ENCODE results near the gene SLITRK1.
A peak's percentile ranks its signal among the peaks of the same experiment; 100 is the strongest.

The SLITRK1 gene

GRCh38 chr13:83881917-83882605 is at the start of gene SLITRK1:
Gene SLITRK1, minus strand, starts transcription at chr13:83882474. Its CDS starts 967 bp downstream, at chr13:83881507.
- DNase-seq, result peak; percentile 12 to 13
- no peak for TF ChIP-seq GATA1 (IDR thresholded peaks at IDR 0.05; ENCODE audit: low read depth, low read length)
- TF ChIP-seq POLR2A (IDR thresholded peaks at IDR 0.05; ENCODE audit: low read length), result no peak

GRCh38 chr13:83929157-83929556 is 46.9 kb upstream of the SLITRK1 start:
- DNase-seq, result no peak
- no peak for TF ChIP-seq GATA1 (IDR thresholded peaks at IDR 0.05; ENCODE audit: low read depth, low read length)

DNA sequence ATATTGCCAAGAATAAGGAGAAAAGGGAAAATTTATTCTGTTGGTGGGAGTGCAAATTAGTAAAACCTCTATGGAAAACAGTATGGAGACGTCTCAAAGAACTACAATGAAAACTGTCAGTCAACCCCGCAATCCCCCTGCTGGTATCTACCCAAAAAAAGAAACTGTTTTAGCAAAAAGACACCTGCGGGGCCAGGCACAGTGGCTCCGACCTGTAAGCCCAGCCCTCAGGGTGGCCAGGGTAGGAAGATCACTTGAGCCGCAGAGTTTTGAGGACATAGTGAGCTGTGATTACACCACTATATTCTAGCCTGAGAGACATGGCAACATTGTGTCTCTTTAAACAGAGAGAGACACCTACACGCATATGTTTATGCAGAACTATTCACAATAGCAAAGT is 37.5 kb upstream of the SLITRK1 start:
- no peak for DNase-seq
- TF ChIP-seq GATA1 (IDR thresholded peaks at IDR 0.05; ENCODE audit: low read depth, low read length) (no peak), POLR2A (IDR thresholded peaks at IDR 0.05; ENCODE audit: low read length) (no peak)

- no peak for DNase-seq
- no peak for TF ChIP-seq GATA1 (IDR thresholded peaks at IDR 0.05; ENCODE audit: low read depth, low read length)
- TF ChIP-seq POLR2A (IDR thresholded peaks at IDR 0.05; ENCODE audit: low read length), result no peak
Observed at GRCh38 chr13:83914368-83914767, 32.1 kb upstream of the SLITRK1 start.

DNA sequence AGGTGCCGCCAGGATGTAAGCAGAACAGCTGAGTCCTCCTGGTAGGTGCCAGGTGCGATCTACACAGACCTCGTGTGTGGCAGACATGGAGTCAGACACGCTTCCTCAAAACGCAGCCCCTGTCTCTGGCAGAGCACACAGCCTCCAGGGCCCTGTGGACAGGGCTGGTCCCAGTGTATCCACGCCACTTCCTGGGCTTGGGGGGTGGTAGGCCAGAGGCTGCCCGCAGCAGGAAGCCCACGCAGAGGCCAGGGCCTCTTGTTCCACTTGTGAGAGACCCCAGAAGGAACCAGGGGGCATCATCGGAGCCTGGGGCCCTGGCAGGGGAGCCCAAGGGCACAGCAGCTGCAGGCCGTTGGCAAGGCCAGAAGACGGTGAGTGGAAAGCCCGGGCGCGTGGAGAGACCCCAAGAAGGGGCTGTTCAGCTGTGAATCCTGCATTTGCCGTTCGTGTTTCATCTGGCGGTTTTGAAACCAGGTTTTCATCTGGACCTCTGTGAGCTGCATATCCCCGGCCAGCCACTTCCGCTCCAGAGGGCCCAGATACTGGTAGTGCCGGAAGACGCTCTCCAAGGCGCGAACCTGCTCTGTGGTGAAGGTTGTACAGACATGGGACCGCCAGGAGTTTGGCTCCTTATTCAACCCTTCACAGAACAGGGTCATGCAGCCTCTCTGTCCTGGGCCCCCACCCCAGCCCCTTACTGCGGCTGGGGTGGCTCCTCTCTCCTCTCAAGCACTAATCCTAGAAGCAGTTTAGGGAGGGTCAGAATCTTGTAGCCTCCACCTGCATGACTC is 25.1 kb upstream of the SLITRK1 start:
- TF ChIP-seq GATA1 (IDR thresholded peaks at IDR 0.05; ENCODE audit: low read depth, low read length) (no peak), POLR2A (IDR thresholded peaks at IDR 0.05; ENCODE audit: low read length) (no peak)

DNA sequence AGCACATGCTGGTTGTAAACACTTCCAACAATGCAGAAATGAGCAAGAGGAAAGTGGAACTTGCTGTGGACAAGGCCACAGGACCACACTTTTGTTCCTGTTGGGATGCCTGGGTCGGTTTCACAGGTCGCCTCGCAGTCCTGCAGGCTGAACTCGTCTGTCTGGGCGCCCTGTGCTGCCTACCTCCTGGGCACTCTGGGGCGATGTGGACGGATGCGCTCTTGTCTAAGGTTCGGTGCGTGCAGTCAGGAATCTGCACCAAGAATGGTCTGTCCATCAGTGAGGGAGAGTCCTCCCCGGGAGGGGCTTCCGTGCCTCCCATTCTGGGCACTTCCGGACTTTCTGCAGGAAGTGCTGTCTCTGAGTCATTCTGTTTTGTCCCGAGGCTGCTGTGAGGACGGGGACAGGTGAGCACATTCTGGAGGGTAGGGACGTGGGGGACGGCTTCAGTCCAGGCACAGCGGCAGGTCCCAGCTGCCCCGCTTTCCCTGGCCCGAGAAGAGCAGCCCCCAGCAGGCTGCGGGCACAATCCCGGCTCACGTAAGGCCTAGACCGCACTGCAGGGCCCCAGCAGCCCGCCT is 24.1 kb upstream of the SLITRK1 start:
- TF ChIP-seq POLR2A (IDR thresholded peaks at IDR 0.05; ENCODE audit: low read length) (no peak), GATA1 (IDR thresholded peaks at IDR 0.05; ENCODE audit: low read depth, low read length) (no peak)
- DNase-seq, result no peak

More for the DNA sequence above, 25.1 kb upstream of the SLITRK1 start:
- no peak for DNase-seq

DNA sequence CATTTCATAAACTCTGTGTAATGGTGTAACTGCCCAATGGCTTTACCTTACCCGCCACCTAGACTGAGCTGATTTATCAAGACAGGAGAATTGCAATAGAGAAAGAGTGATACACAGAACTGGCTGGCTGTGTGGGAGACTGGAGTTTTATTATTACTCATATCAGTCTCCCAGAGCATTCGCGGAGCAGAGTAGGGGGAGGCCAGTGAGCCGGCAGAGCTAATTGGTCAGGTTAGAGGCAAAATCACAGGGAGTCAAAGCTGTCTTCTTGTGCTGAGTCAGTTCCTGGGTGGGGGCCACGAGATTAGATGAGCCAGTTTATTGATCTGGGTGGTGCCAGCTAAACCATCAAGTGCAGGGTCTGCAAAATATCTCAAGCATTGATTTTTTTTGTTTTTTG is 23.4 kb upstream of the SLITRK1 start:
- TF ChIP-seq GATA1 (IDR thresholded peaks at IDR 0.05; ENCODE audit: low read depth, low read length), result no peak
- TF ChIP-seq POLR2A (IDR thresholded peaks at IDR 0.05; ENCODE audit: low read length), result no peak

GRCh38 chr13:83895994-83896580 is 13.8 kb upstream of the SLITRK1 start:
- TF ChIP-seq POLR2A (IDR thresholded peaks at IDR 0.05; ENCODE audit: low read length) (no peak), GATA1 (IDR thresholded peaks at IDR 0.05; ENCODE audit: low read depth, low read length) (no peak)

More for the DNA sequence above, 23.4 kb upstream of the SLITRK1 start:
- no peak for DNase-seq

DNA sequence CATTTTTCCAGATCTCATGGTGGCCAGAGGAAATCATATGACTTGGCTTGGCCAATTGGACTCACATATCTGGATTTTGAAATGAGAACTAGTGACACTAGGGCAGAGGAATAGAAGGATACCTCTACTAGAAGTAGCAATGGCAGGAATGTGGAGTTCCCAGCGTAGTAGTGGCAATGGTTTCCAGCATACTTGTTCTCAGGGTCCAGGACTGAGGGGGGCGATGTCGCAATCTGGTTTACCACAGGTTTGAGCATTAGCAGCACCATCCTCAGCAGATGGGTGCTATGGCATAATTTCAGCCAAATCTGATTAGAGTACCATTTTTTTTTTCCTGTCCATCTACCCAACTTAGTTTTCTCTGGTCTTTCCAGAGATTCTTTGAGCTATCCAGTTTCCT is 8.1 kb upstream of the SLITRK1 start:
- no peak for DNase-seq
- TF ChIP-seq POLR2A (IDR thresholded peaks at IDR 0.05; ENCODE audit: low read length) (no peak), GATA1 (IDR thresholded peaks at IDR 0.05; ENCODE audit: low read depth, low read length) (no peak)

More at GRCh38 chr13:83895994-83896580, 13.8 kb upstream of the SLITRK1 start:
- no peak for DNase-seq

GRCh38 chr13:83884141-83884540 is 1.9 kb upstream of the SLITRK1 start:
- no peak for DNase-seq
- TF ChIP-seq POLR2A (IDR thresholded peaks at IDR 0.05; ENCODE audit: low read length) (no peak), GATA1 (IDR thresholded peaks at IDR 0.05; ENCODE audit: low read depth, low read length) (no peak)

DNA sequence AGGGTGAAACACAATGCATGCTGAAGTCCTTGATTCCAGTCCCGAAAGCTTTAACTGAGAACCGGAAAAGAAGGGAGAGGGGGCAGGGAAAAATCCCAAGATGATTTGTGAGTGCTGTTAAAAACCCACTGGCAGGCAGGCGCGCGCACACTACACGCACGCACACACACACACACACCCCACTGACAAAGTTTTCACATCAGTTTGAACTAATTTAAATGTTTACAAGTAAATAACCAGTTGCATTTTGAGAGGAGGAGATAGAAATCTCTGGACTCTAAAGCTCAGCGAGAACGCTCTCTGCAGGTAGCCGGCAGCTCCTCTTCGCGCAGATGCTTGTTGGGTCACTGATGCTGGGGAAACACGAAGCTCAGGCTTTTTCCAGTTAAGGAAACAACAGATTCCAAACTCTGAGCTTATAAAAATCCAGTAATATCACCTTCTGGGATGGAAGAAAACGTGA is 818 bp upstream of the SLITRK1 start:
- no peak for DNase-seq
- TF ChIP-seq POLR2A (IDR thresholded peaks at IDR 0.05; ENCODE audit: low read length) (no peak), GATA1 (IDR thresholded peaks at IDR 0.05; ENCODE audit: low read depth, low read length) (no peak)

DNA sequence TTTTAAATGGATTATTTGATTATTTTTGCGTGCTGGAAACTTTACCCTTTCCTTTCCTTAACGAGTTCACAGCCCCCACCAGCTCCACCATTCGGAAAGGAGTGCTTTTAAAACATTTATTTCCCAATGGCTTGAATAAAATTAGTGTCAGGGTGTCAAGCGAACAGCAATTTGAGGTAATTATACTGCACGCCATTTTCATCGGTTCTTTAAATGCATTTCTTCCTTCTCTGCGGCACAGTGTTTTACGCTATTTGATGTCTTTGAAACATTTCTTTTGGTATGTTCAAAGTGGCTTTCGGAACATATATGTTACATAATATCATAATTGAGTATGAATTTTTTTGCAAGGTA is 309 bp upstream of the SLITRK1 start:
- DNase-seq, result no peak
- TF ChIP-seq GATA1 (IDR thresholded peaks at IDR 0.05; ENCODE audit: low read depth, low read length) (no peak), POLR2A (IDR thresholded peaks at IDR 0.05; ENCODE audit: low read length) (no peak)

GRCh38 chr13:83881140-83881684 is 1.1 kb downstream of the SLITRK1 start:
- no peak for TF ChIP-seq POLR2A (IDR thresholded peaks at IDR 0.05; ENCODE audit: low read length)
- TF ChIP-seq GATA1 (IDR thresholded peaks at IDR 0.05; ENCODE audit: low read depth, low read length), result no peak

More at GRCh38 chr13:83881140-83881684, 1.1 kb downstream of the SLITRK1 start:
- DNase-seq, result no peak
